GM12878 (cell line): Measurements from ENCODE around the gene CACNA1G. TPM values are rescaled to one million over a fixed set of nuclear protein-coding genes. Genes with fewer than 3 reads are reported as not detected.

Experiments used
- ATAC-seq: fragments of 200-7000 bp; cut with Tn5 transposase; 3 replicates; pipeline ENCODE4 v1.9.1; 2020; ENCODE audit warnings: mild to moderate bottlenecking, moderate library complexity
- BruUV-seq: library from RNA; stranded (reverse); fragments of 400-500 nt; replicated peaks from 2 replicates; lab custom pipeline; 2021; lab: Mats Ljungman, UMichigan
- CTCF ChIA-PET: fragments of 300-600 bp; sonication (Branson Sonifier 250); formaldehyde crosslinking; extraction: SDS; loops from one replicate; lab custom pipeline; 2021; ENCODE audit warnings: inconsistent platforms; lab: Yijun Ruan, JAX
- POLR2A ChIA-PET: fragments of 350-600 bp; formaldehyde crosslinking; extraction: SDS; loops from one replicate; lab custom pipeline; 2021; ENCODE audit warnings: inconsistent platforms; lab: Charles Lee
- RAD21 ChIA-PET: fragments of 300-600 bp; sonication (Branson Sonifier 250); formaldehyde crosslinking; loops from one replicate; lab custom pipeline; 2023; ENCODE audit warnings: antibody characterized with exemption; ENCODE audit not compliant: unreplicated experiment; lab: Charles Lee
- SMC1A ChIA-PET: fragments of 300-600 bp; sonication (Branson Sonifier 250); formaldehyde crosslinking; loops from one replicate; lab custom pipeline; 2023; ENCODE audit not compliant: unreplicated experiment, uncharacterized antibody; lab: Charles Lee
- DNase-seq: peaks from one replicate; pipeline ENCODE4 v3.0.0-alpha.2; 2011; ENCODE audit warnings: low read depth, low spot score
- FAIRE-seq: peaks from 3 replicates; lab custom pipeline; 2011; peaks lifted over from hg19 to GRCh38; lab: Jason Lieb, UNC
- H2AFZ ChIP-seq: 2 replicates; pipeline ENCODE4 v1.6.0; 2011; ENCODE audit warnings: low read depth, low read length, control low read depth; ENCODE audit not compliant: control insufficient read depth
- H3K27ac ChIP-seq: 2 replicates; pipeline ENCODE4 v1.5.1; 2011; ENCODE audit warnings: control low read depth; ENCODE audit not compliant: control insufficient read depth, insufficient read depth
- H3K27me3 ChIP-seq, 2 experiments: replicated peaks in 1 of 2; 2 replicates each; pipeline versions ENCODE4 v1.6.0 to v1.6.1; 2011; ENCODE audit warnings: low read length in 1 of 2; ENCODE audit not compliant: control insufficient read depth in 2 of 2, insufficient read depth in 2 of 2
- H3K36me3 ChIP-seq, 2 experiments: 2 replicates each; pipeline ENCODE4 v1.5.1; 2011; ENCODE audit warnings: low read length in 1 of 2; ENCODE audit not compliant: control insufficient read depth in 2 of 2, insufficient read depth in 2 of 2
- H3K4me1 ChIP-seq: 2 replicates; pipeline ENCODE4 v1.6.1; 2011; ENCODE audit warnings: mild to moderate bottlenecking, low read length, moderate library complexity, mixed read lengths; ENCODE audit not compliant: control insufficient read depth, insufficient read depth
- H3K4me2 ChIP-seq: 2 replicates; pipeline ENCODE4 v1.6.0; 2011; ENCODE audit warnings: control low read depth; ENCODE audit not compliant: control insufficient read depth, insufficient read depth
- H3K4me3 ChIP-seq: fragments of 200-600 bp; sonication (generic); 2 replicates; pipeline ENCODE4 v1.5.1; 2016
- H3K79me2 ChIP-seq: 2 replicates; pipeline ENCODE4 v1.6.0; 2011; ENCODE audit warnings: low read length; ENCODE audit not compliant: control insufficient read depth, insufficient read depth
- H3K9ac ChIP-seq: 2 replicates; pipeline ENCODE4 v1.8.0; 2011; ENCODE audit warnings: low read length, control low read depth, mixed read lengths; ENCODE audit not compliant: control insufficient read depth, insufficient read depth
- H3K9me3 ChIP-seq: replicated peaks from 3 replicates; pipeline ENCODE4 v1.5.1; 2011; ENCODE audit warnings: mild to moderate bottlenecking, low read length; ENCODE audit not compliant: control insufficient read depth, insufficient read depth
- H4K20me1 ChIP-seq: 2 replicates; pipeline ENCODE4 v1.6.0; 2011; ENCODE audit not compliant: control insufficient read depth, insufficient read depth
- CBFB ChIP-seq: IDR thresholded peaks from 2 replicates; pipeline ENCODE4 v1.6.1; 2016; ENCODE audit warnings: antibody characterized with exemption, low read depth
- EGR1 ChIP-seq, 2 experiments: IDR thresholded peaks; 1 replicate in 1 of 2; 2 replicates in 1 of 2; pipeline ENCODE4 v1.6.1; 2011 to 2012; ENCODE audit warnings: low read depth in 2 of 2, low read length in 2 of 2, borderline replicate concordance in 1 of 2, mild to moderate bottlenecking in 1 of 2, moderate library complexity in 1 of 2
- HDAC2 ChIP-seq: fragments of 200-600 bp; sonication (generic); IDR thresholded peaks from 2 replicates; pipeline ENCODE4 v1.6.1; 2017
- HDAC6 ChIP-seq: fragments of 200-600 bp; sonication (generic); IDR thresholded peaks from one replicate; pipeline ENCODE4 v1.8.0; 2017; ENCODE audit warnings: antibody characterized with exemption; ENCODE audit not compliant: unreplicated experiment
- PAX5 ChIP-seq: IDR thresholded peaks from 2 replicates; pipeline ENCODE4 v1.6.1; 2011; ENCODE audit warnings: low read depth, low read length, borderline replicate concordance
- ZZZ3 ChIP-seq: IDR thresholded peaks from 2 replicates; pipeline ENCODE4 v1.6.1; 2011; ENCODE audit warnings: low read depth; ENCODE audit not compliant: control insufficient read depth, insufficient read length
- WGBS: methylation state at CpG from one replicate; pipeline ENCODE4 v1.1.6; 2016; ENCODE audit warnings: low lambda C conversion rate; ENCODE audit not compliant: insufficient replicate concordance, insufficient coverage; ENCODE audit errors: missing lambda C conversion rate; 5-methylcytosine and 5-hydroxymethylcytosine counted together
- in situ Hi-C: fragments of 300-500 bp; cut with MboI; formaldehyde crosslinking; loops from 9 replicates; pipeline ENCODE4 v1.14.3; 2018; ENCODE audit warnings: mixed read lengths
- intact Hi-C: fragments of 100-400 bp; cut with micrococcal nuclease; formaldehyde crosslinking; loops from one replicate; pipeline ENCODE4 v1.14.2; 2022; ENCODE audit not compliant: unreplicated experiment
- polyA plus RNA-seq, 11 experiments: library from polyadenylated mRNA; depleted of rRNA in 4 of 11; unstranded in 6 of 11; stranded (reverse) in 5 of 11; fragments of >200 nt; fragmentation: Nextera tagmentation in 4 of 11; fragmentation: Illumina TruSeq in 1 of 11; extraction: Ambion mirVana in 4 of 11; extraction: Trizol in 1 of 11; gene quantifications; 1 replicate in 1 of 11; 2 replicates in 10 of 11; pipeline versions ENCODE4 v1.2.1 to v1.2.3, GENCODE V29; 2011 to 2016; ENCODE audit warnings: inconsistent platforms in 2 of 11, missing spikeins in 2 of 11, low read depth in 1 of 11
- total RNA-seq, 4 experiments: library from RNA; depleted of rRNA in 3 of 4; stranded (reverse); fragments of >200 nt in 3 of 4; fragmentation: Illumina TruSeq in 1 of 4; extraction: Trizol in 1 of 4; gene quantifications; 2 replicates each; pipeline versions ENCODE4 v1.2.1 to v1.2.3, GENCODE V29; 2013 to 2021
- TF ChIP-seq, protein P1 (sequence below): fragments of 450-650 bp; IDR thresholded peaks from 2 replicates; pipeline ENCODE4 v1.6.1; 2018; ENCODE audit warnings: borderline replicate concordance, mild to moderate bottlenecking; ENCODE audit not compliant: partially characterized antibody
- TF ChIP-seq, protein P2 (sequence below): IDR thresholded peaks from 2 replicates; pipeline ENCODE4 v1.6.1; 2012; ENCODE audit warnings: low read length, inconsistent platforms

Gene CACNA1G
- total and polyA plus RNA-seq, 10 of the 15 experiments (the other 5 are each of a cell fraction or from before 2014, with no cell fraction given), result 0.03 to 0.15 TPM; not detected in 8

DNA sequence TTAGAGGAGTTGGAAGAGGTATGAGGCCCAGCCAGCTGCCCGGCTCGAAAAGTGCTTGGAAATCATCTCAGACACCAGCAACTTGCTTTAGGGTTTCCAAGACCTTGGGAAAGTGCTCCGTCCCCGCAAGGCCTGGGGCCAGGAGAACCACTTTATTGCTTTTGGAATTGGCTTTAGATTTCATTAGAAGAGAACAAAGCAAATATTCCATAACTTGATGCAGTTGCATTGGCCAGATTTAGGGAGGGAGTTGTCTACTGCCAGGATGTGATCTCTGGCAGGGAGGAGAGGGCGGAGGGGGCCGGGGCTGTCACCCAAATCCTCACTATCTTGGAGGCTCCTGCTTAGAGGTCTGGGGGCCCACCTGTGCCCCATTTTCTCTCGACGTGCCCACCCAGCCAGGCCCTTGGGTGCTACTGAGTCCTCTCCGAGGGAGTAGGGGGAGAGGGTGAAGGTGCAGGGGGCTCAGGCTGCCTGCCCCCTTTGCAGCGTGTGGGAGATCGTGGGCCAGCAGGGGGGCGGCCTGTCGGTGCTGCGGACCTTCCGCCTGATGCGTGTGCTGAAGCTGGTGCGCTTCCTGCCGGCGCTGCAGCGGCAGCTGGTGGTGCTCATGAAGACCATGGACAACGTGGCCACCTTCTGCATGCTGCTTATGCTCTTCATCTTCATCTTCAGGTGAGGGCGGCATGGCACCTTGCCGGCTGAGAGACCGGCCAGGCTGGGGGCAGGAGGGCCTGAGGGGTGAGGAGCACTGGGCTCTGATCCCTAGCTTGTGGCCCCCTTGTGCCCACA lies 30.6 kb downstream of the CACNA1G start:
- H3K27ac ChIP-seq, result no peak overlapping the region
- no peaks in the 10 kb centered on the region for H3K9me3 ChIP-seq
- ATAC-seq (no peak), FAIRE-seq (no peak), DNase-seq (no peak)
- ChIA-PET CTCF (no interaction called here), SMC1A (no interaction called here), RAD21 (no interaction called here), POLR2A (no interaction called here)
- H3K79me2 ChIP-seq, result no peaks in the 10 kb centered on the region
- H3K4me1 ChIP-seq, result no peaks in the 10 kb centered on the region
- H3K27me3 ChIP-seq, result peaks cover 0 to 2% of the 10 kb centered on the region in 2 experiments; a peak in 2 of 4 replicates
- 52% methylated on average over 24 of the region's 24 CpGs for WGBS
- H2AFZ ChIP-seq, result no peak overlapping the region
- in situ Hi-C loops (loop anchor here (5.0 kb wide), 1 partner anchor 49 kb away; no protein-coding TSS in a partner anchor), intact Hi-C loops (no loop called here)
- TF ChIP-seq ZZZ3 (no peak), CBFB (no peak), EGR1 (IDR thresholded peaks at IDR 0.05; ENCODE audit: borderline replicate concordance in 1 of 2, low read depth in 2 of 2, low read length in 2 of 2) (no peak), PAX5 (no peak), HDAC6 (no peak), HDAC2 (no peak)
- TF ChIP-seq, protein P1, sequence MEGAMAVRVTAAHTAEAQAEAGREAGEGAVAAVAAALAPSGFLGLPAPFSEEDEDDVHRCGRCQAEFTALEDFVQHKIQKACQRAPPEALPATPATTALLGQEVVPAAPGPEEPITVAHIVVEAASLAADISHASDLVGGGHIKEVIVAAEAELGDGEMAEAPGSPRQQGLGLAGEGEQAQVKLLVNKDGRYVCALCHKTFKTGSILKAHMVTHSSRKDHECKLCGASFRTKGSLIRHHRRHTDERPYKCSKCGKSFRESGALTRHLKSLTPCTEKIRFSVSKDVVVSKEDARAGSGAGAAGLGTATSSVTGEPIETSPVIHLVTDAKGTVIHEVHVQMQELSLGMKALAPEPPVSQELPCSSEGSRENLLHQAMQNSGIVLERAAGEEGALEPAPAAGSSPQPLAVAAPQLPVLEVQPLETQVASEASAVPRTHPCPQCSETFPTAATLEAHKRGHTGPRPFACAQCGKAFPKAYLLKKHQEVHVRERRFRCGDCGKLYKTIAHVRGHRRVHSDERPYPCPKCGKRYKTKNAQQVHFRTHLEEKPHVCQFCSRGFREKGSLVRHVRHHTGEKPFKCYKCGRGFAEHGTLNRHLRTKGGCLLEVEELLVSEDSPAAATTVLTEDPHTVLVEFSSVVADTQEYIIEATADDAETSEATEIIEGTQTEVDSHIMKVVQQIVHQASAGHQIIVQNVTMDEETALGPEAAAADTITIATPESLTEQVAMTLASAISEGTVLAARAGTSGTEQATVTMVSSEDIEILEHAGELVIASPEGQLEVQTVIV, result no peak
- TF ChIP-seq, protein P2, sequence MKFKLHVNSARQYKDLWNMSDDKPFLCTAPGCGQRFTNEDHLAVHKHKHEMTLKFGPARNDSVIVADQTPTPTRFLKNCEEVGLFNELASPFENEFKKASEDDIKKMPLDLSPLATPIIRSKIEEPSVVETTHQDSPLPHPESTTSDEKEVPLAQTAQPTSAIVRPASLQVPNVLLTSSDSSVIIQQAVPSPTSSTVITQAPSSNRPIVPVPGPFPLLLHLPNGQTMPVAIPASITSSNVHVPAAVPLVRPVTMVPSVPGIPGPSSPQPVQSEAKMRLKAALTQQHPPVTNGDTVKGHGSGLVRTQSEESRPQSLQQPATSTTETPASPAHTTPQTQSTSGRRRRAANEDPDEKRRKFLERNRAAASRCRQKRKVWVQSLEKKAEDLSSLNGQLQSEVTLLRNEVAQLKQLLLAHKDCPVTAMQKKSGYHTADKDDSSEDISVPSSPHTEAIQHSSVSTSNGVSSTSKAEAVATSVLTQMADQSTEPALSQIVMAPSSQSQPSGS, result no peak
- no TSS peak for BruUV-seq
- H3K4me2 ChIP-seq, result no peak overlapping the region
- no peak overlapping the region for H3K9ac ChIP-seq
- no peaks in the 10 kb centered on the region for H4K20me1 ChIP-seq
- H3K4me3 ChIP-seq, result no peak overlapping the region
- no peaks in the 10 kb centered on the region for H3K36me3 ChIP-seq
